ENCODE results near the gene FGFR3. TPM values are rescaled to one million over a fixed set of nuclear protein-coding genes. Genes with fewer than 3 reads are reported as not detected.

The FGFR3 gene
- total RNA-seq, 2 experiments from 2014 or later, result 0.07 to 1.0 TPM

DNA sequence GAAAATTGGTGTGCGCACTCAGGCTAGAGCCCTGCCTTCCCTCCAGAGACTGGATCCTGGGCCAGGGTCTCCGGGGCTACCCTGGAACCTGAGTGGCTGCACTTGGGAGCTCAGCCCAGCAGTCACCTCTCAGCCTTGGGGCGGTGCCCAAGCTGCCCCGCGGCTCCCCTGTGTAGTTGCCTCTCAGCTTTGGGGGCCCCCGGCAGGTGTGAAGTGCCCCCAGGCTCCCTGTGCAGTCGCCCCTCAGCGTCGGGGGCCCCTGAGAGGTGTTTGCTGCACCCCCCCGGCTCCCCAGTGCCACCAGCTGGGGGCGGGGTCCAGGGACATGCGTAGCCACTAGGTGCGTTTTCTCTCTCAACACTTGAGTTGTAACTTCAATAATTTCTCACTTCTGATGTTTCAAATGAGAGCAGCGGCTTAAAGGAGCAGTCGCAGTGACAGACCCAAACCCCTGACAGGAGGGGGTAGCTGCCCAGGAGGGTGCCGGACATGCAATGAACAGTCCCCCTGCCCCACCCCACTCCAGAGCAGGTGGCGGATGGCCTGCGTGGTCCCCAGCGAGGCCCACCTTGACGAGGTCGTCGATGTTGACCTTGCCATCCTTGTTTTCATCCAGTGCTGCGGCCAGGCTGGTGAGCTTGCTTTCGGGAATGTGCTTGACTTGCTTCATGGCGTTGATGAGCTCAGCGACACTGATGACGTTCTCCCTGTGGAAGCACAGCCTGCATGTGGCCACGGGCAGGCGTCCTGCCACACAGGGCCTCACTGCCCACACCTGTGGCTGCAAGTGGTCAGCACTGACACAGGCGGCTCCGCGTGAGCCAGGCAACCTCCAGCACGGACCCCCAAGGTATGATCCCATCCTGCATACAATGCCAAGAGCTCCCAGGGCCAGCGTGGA lies 22.3 kb downstream of the FGFR3 start:
- POLR2A ChIA-PET, result interaction anchor here (3.4 kb wide), 1 partner anchor 68 kb away, joined by 8 read pairs; no protein-coding TSS in a partner anchor
- no peak overlapping the region for H3K27ac Mint-ChIP-seq
- CTCF ChIA-PET, result interaction anchor here (0.9 to 5.2 kb wide), 2 partner anchors 21 to 69 kb away, joined by 3 to 46 read pairs; no protein-coding TSS in a partner anchor
- ATAC-seq (no peak), DNase-seq (no peak)
- intact Hi-C loops (cut with micrococcal nuclease), result no loop called here
- no peaks in the 10 kb centered on the region for H3K9me3 Mint-ChIP-seq
- H3K36me3 Mint-ChIP-seq (ENCODE audit: low read depth), result peaks cover 11% of the 10 kb centered on the region
- H3K4me3 Mint-ChIP-seq, result no peak overlapping the region
- H3K27me3 Mint-ChIP-seq, result no peaks in the 10 kb centered on the region
- TF ChIP-seq, protein P1, sequence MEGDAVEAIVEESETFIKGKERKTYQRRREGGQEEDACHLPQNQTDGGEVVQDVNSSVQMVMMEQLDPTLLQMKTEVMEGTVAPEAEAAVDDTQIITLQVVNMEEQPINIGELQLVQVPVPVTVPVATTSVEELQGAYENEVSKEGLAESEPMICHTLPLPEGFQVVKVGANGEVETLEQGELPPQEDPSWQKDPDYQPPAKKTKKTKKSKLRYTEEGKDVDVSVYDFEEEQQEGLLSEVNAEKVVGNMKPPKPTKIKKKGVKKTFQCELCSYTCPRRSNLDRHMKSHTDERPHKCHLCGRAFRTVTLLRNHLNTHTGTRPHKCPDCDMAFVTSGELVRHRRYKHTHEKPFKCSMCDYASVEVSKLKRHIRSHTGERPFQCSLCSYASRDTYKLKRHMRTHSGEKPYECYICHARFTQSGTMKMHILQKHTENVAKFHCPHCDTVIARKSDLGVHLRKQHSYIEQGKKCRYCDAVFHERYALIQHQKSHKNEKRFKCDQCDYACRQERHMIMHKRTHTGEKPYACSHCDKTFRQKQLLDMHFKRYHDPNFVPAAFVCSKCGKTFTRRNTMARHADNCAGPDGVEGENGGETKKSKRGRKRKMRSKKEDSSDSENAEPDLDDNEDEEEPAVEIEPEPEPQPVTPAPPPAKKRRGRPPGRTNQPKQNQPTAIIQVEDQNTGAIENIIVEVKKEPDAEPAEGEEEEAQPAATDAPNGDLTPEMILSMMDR (IDR thresholded peaks at IDR 0.05), result no peak
- no peaks in the 10 kb centered on the region for H3K4me1 Mint-ChIP-seq (ENCODE audit: low read depth)

DNA sequence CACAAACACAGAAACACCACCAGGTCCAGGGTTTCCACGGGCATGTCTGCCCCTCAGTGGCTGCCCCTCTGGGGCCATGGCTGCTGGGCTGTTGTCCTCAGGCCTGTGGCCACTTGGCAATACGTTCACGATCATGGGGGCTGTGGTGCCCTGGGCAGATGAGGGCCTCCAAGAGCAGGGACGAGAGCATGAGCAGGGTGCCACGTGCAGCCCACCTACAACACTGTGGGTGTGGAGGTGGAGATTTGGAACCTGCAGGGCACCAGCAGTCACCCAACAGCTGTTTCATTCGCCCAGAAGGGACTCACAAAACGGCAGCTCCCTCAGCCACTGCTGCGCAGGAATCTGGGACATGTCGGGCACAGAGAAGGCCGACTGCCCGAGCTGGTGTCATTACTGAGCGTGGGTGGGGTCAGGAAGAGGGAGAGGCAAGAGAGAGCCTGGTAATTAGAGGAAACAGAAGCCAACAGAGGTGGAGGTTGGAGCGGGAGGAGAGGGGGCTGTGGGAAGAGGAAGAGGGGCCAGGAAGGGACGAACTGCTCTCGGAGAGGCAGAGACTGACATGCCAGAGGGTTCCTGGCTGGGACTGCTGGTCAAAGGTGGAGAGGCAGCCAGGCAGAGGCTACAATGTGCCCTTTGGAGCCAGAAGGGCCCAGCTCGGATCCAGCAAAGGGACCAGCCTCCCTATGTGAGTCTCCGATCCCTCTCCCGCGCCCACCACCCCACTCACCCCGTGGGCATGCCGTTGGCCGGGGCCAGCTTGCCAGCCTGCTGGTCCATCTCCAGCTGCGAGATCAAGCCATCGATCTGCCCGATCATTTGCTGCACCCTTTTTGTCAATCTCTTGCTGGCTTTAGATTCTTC lies 23.1 kb downstream of the FGFR3 start:
- TF ChIP-seq, protein P1 (IDR thresholded peaks at IDR 0.05), result no peak
- DNase-seq (no peak), ATAC-seq (no peak)
- intact Hi-C loops (cut with micrococcal nuclease), result no loop called here
- ChIA-PET CTCF (interaction anchor here (5.2 kb wide), 1 partner anchor 70 kb away, joined by 46 read pairs; no protein-coding TSS in a partner anchor), POLR2A (interaction anchor here (3.4 kb wide), 1 partner anchor 69 kb away, joined by 8 read pairs; no protein-coding TSS in a partner anchor)
- H3K4me3 Mint-ChIP-seq, result no peak overlapping the region
- no peaks in the 10 kb centered on the region for H3K4me1 Mint-ChIP-seq (ENCODE audit: low read depth)
- no peaks in the 10 kb centered on the region for H3K27me3 Mint-ChIP-seq
- peaks cover 13% of the 10 kb centered on the region for H3K36me3 Mint-ChIP-seq (ENCODE audit: low read depth)
- H3K27ac Mint-ChIP-seq, result no peak overlapping the region
- no peaks in the 10 kb centered on the region for H3K9me3 Mint-ChIP-seq

DNA sequence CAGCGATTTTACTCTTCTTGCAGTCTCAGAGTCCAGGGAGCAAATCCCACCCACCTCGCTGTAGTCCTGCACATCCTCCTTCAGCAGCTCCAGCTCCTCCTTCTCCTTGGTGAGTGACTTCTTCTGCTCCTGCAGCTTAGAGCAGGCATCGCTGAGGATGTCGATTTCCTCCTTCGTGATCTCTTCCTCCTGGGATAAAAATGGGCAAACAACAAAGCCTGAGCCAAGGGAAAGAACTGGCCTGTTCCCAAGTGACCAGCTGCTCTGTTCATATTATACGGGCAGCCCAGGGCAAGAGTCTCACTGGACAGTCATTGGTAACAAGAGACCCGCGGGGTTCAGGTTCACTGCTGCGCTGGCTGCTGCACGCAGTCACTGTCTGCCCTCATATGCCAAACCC lies 26.2 kb downstream of the FGFR3 start:
- ATAC-seq (no peak), DNase-seq (no peak)
- CTCF ChIA-PET, result interaction anchor here (0.7 to 1.0 kb wide), 4 partner anchors 8 to 71 kb away, joined by 3 to 4 read pairs (median 3); no protein-coding TSS in a partner anchor
- peaks cover 25% of the 10 kb centered on the region for H3K36me3 Mint-ChIP-seq (ENCODE audit: low read depth)
- H3K27me3 Mint-ChIP-seq, result no peaks in the 10 kb centered on the region
- no peaks in the 10 kb centered on the region for H3K4me1 Mint-ChIP-seq (ENCODE audit: low read depth)
- POLR2A ChIA-PET, result no interaction called here
- no peaks in the 10 kb centered on the region for H3K9me3 Mint-ChIP-seq
- TF ChIP-seq, protein P1 (IDR thresholded peaks at IDR 0.05), result no peak
- intact Hi-C loops (cut with micrococcal nuclease), result no loop called here
- H3K4me3 Mint-ChIP-seq, result no peak overlapping the region
- H3K27ac Mint-ChIP-seq, result no peak overlapping the region

DNA sequence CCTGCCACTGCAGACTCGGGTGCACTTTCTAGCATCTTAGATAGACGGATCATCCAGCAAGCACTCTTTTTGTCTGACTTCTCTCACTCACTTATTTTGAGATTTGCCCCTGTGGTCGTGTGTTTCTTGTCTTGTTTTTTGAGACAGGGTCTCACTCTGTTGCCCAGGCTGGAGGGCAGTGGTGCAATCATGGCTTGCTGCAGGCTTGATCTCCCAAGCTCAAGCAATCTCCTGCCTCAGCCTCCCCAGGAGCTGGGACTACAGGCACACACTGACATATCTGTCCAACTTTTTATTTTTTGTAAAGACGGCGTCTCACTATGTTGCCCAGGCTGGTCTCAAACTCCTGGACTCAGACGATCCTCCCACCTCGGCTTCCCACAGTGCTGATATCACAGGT lies 26.7 kb downstream of the FGFR3 start:
- ChIA-PET POLR2A (no interaction called here), CTCF (interaction anchor here (1.0 to 2.8 kb wide), 3 partner anchors 9 to 11 kb away, joined by 3 to 11 read pairs (median 4); no protein-coding TSS in a partner anchor)
- H3K4me3 Mint-ChIP-seq, result no peak overlapping the region
- ATAC-seq (no peak), DNase-seq (no peak)
- intact Hi-C loops (cut with micrococcal nuclease), result no loop called here
- no peaks in the 10 kb centered on the region for H3K4me1 Mint-ChIP-seq (ENCODE audit: low read depth)
- no peaks in the 10 kb centered on the region for H3K9me3 Mint-ChIP-seq
- H3K27ac Mint-ChIP-seq, result no peak overlapping the region
- TF ChIP-seq, protein P1 (IDR thresholded peaks at IDR 0.05), result no peak
- peaks cover 24% of the 10 kb centered on the region for H3K36me3 Mint-ChIP-seq (ENCODE audit: low read depth)
- H3K27me3 Mint-ChIP-seq, result no peaks in the 10 kb centered on the region
